ENCODE measurements around the gene NOXA1.
"Not testable (repeated sequence)": the region's sequence is repeated elsewhere in the genome, so short reads cannot be mapped to it uniquely, and the experiment has no call there.

NOXA1 gene

DNA sequence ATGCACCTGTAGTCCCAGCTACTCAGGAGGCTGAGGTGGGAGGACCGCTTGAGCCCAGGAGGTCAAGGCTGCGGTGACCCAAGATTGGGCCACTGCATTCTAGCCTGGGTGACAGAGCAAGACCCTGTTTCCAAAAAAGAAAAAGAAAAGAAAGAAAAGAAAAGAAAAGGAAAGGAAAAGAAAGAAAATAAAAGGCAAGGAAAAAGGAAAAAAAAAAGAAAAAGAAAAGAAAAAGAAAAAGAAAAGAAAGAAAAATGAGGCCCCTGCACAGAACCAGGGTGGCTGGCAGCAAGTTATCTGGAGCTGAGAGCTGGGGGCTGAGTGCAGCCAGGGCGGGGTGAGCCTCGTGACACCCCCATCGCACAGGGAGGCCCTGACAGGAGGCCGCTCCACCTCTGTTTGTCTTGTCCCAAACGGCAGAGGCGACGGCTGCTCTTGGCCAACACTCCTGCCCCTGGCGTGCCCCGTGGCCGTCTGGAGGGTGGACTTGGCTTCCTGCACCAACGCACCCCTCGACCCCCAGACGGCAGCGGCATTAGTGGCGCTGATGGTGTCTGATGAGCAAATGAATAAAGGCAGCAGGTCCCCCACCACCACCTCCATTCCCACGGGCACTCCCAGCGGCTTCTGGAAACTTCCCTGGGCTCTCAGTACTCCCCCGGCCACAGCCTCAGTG lies 17.0 kb upstream of the NOXA1 start:
- no peak for DNase-seq (ENCODE audit: low read depth in 3 of 3)

DNA sequence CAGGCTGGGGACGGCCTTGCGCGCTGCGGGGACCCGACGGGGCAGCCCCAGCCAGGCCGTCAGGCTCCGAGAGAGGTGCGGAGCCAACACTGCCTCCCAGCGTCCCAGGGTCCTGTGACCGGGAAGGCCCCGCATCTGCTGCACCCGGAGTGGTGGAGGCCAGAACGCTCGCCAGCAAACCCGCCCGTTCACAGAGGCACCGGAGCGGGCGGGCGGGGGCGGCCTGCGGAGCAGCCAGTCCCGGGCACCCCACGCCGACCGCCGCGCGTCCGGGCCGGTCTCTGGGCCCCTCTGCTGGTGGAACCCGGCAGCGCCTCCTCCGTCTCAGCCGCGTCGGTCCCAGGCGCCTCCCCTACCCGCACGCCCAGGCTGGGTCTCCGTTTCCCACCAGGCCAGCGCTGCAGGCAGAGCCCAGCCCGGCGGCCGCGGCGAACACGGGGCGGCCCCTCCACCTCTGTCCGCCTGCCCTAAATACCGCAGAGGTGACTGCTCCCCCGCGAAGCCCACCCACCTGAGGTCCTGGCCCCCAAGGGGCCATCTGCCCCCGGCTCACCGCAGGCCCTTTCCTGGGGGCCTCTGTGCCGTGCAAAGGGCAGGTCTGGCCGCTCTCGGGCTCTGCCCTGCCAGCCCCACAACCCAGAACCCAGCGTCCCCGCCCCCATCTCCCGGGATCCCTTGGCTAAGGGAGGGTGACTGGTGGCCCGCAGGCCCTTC lies 16.2 kb upstream of the NOXA1 start:
- peak in 2 of 3 donors; percentile 51 to 65 for DNase-seq (ENCODE audit: low read depth in 3 of 3)

DNA sequence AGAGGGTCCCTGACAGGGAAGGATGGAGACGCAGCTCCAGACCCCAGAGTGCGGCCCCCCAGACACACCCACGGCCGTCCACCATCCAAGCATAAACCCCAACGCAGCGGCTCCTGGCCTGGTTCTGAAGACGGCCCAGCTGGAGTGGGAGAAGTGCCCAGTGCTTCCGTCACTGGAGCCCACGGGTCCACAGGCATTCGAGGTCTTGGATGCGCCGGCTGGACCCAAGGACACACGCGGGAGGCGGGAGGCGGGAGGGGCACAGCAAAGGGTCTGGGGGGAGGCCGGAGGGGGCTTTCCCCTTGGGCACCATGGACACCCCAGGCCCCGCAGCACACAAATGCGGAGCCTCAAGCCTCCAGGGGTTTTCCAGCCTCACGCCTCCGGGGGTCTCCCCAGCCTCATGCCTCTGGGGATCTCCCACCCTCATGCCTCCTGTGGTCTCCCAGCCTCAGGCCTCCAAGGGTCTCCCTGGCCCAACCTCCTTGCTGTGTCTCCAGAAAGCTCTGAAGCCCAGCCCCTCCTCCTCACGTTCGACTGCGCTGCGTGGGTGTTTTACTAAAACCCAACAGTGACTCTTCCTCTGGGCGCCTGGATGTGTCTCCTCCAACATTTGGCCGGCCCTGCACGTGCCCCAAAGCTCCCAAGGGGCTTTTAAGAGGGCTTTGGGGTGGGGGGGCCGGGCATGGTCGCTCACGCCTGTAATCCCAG lies 15.4 kb upstream of the NOXA1 start:
- no peak for DNase-seq (ENCODE audit: low read depth in 3 of 3)

DNA sequence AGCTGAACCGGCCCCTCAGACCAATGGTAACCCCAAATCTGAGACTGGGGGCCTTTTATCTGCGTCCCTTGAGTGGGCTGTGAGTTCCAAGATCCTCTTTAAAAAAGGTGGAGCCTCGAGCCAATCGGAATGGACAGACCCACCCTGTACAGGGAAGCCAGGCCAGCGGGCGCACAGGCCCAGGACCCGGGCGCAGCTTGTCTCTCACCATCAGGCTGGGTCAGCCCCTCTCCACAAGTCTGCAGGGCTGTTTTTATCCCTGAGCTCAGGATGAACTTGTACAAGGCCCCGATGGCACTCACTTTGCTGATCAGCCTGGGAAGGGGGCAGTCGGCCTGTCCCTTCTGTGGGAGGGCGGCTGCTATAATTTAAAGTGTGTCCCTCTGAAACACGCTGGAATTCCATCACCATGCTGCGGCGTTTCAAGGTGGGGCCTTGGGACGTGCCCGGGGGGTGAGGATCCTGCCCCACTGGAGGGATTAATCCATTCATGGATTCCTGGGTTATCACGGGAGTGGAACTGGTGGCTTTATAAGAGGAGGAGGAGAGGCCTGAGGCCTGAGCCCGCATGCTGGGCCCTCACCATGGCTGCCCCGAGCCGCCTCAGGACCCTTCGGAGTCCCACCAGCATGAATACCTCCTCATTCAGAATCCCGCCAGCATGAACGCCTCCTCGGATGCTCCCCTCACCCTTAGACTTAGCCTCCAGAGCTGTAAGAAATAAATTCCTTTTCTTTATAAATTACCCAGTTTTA lies 14.4 kb upstream of the NOXA1 start:
- DNase-seq (ENCODE audit: low read depth in 3 of 3), result no peak

DNA sequence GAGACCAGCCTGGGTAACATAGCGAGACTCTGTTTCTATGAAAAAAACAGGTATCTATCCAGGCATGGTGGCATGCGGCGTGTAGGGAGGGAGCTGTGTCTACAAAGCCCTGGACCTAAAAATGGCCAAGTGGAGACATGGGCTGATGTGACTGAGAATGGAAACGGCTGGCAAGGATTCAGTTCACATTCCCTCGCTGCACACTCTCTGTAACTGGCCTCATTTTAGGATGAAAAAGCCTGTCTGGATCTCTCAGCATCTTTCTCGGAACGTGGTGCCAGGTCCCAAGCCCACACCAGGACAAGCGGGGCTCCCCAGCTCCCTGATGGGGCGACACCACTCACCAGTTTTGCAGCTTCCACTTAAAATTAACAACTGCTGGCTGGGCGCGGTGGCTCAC lies 13.7 kb upstream of the NOXA1 start:
- DNase-seq (ENCODE audit: low read depth in 3 of 3), result no peak

DNA sequence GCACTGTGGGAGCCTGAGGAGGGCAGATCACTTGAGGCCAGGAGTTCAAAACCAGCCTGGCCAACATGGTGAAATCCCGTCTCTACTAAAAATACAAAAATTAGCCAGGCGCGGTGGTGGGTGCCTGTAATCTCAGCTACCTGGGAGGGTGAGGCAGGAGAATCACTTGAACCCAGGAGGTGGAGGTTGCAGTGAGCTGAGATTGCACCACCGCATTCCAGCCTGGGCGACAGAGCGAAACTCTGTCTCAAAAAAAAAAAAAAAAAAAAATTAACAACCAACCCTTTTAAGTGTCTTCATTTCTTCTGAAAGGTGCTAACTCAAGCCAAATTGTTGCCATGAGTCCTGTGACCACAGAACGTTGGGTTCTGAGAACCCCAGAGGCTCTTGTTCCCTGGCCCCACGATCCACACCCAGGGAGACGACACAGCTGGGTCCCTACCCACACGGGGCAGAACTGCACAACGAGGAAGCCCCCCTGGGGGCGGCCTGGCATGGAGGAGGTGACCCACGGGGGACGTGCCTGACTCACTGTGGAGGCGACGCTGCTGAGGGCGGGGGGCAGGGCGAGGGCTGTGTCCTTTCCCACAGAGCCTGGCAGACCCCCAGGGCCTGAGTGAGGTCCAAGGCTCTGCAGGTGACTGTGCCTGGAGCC lies 12.8 kb upstream of the NOXA1 start:
- DNase-seq (ENCODE audit: low read depth in 3 of 3), result not testable (repeated sequence)

DNA sequence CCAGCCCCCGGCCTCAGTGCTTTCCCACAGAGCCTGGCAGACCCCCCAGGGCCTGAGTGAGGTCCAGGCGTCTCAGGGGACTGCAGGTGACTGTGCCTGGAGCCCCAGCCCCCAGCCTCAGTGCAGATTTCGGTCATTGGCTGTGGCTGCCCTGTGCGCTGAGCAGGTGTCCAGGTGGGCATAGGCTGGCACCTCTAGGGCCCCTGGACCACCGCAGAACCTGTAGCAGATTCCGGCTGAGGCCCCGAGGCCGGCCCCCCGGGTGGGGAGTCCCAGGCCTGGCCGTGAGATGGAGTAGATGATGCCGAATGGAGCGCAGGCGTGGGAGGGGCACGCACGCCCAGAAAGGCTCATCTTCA lies 12.3 kb upstream of the NOXA1 start:
- no peak for DNase-seq (ENCODE audit: low read depth in 3 of 3)

DNA sequence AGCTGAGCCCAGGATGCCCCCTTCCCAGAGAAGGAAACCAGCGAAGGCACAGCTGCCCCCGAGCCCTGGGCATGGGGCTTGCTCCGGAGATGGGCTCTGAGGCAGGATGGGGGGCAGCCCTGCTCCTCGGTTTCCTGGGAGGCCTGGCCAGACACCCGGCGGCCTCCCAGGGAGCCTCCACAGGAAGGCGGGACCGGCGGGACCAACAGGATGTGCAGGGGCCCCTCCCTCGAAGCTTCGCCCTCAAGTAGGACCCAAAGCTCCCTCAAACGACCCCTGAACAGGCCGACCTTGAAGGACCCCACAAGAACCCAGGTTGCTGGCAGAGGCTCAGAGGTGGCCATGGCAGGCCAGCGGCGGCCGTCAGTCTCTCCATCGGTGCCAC lies 11.9 kb upstream of the NOXA1 start:
- DNase-seq (ENCODE audit: low read depth in 3 of 3), result no peak

DNA sequence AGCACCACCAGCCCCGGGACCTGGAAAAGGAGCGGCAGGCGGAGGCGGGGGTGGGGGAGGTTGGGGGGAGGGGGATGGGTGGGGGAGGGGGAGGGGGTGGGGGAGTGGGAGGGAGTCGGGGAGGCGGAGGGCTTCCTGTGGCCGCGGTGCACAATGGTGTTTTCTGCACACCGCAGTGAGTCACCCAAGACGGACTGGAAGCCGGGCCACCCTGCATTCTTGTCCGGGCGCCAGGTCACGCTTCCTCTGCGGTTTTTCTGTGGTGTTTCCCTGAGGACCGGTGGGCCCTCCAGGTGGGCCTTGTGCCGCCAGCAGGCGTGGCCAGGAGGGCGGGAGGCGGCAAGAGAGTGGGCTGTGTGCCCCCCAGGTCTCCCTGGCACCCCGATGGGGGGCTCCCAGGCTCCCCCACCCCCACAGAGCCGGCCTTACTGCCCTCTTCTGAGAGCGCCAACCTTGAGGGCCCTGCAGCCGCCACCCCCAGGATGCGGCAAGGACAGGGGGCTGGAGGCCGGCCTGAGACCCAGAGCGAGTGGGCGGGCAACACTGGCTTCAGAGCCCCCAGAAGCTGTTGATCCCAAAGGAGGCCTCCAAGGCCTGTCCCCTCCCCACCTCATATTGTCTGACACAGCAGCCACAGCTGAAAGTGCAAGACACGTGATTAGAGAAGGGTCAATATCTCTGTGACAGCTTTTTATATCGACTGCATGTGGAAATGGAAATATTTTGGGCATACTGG lies 11.4 kb upstream of the NOXA1 start:
- DNase-seq (ENCODE audit: low read depth in 3 of 3), result peak in 2 of 3 donors; percentile 12 to 38

DNA sequence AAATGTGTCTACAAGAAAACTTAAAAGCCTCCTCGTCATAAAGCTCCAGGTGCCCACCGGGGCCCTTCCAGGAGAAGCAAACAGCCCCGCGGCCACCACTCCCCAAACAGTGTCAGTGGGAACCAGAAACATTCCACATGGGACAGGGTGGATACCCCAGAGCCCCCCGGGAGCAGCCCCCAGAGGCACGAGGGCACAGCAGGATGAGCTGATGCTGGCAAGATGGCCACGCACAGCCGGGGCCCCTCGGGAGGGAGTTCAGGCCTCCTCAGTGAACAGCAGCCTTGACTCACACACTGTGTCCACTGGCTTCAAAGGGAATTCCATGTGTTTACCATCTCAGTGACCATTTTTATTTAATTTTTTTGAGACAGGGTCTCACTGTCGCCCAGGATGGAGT lies 10.8 kb upstream of the NOXA1 start:
- no peak for DNase-seq (ENCODE audit: low read depth in 3 of 3)

DNA sequence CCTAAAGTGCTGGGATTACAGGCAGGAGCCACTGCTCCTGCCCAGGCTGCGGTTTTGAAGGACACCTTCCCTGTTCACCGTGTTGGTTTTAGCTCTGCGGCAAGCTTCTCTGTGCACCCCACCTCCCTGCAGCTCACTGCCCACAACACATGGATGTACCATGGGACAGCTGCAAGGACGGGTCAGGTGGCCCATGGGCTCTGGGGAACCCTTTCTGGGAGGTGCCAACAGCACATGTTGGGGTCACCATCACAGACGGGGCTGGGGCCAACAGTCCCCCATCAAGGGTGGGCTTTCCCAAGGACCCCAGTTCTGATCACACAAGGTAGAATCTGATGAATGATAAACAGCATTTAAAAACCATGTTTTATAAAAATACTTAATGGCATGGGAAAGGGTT lies 7.7 kb upstream of the NOXA1 start:
- DNase-seq (ENCODE audit: low read depth in 3 of 3), result no peak

DNA sequence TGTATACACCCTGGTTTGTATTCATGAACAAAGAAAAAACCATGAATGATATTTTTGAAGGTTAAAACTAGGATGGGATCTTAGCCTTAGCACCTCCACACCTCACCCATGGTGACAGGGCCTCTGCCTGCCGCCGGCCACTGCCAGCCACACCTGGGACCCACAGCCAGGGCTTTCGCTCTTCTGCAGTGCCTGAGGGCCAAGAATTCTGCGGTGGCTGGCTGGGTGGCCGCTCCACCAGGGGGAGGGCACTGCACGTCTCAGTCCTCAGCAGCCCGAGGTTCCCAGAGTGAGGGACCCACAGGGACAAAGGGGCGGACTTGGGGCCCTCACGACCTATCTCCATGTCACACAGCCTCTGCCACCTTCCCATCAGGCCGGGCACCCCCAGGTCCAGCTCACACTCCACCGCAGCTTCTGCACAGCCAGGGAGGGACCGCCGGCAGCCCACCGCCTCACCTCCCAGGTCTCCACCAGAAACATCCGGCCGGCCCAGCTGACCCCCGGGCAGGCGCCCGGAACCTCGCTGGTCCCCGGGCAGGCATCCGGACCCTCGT lies 7.1 kb upstream of the NOXA1 start:
- DNase-seq (ENCODE audit: low read depth in 3 of 3), result no peak

DNA sequence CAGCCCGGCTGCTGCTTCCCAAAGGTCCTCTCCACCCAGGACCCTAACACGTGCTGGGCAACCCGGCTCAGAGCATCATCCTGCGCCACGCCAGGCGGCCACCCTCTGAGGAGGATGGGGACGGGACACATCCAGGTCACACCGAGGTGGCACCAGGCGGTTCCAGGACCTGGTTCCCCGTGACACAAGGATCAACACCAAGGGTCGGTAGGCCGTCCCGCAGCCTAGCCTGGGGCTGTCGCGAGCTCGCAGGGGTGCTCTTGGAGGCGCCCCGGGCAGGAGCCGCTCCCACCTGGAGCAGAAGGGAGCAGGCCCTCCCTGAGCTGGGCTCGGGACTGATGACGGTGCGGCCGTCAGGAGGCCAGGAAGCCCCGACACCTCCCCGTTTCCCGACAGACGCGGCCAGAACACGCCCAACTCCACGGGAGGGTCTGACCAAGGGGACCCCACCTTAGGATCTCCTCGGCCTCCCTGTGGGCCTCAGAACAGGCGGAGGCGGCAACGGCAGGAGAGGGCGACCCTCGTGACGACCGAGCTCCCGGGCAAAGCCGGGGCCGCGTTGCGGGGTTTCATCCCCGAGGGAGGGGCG lies 6.5 kb upstream of the NOXA1 start:
- DNase-seq (ENCODE audit: low read depth in 3 of 3), result no peak

DNA sequence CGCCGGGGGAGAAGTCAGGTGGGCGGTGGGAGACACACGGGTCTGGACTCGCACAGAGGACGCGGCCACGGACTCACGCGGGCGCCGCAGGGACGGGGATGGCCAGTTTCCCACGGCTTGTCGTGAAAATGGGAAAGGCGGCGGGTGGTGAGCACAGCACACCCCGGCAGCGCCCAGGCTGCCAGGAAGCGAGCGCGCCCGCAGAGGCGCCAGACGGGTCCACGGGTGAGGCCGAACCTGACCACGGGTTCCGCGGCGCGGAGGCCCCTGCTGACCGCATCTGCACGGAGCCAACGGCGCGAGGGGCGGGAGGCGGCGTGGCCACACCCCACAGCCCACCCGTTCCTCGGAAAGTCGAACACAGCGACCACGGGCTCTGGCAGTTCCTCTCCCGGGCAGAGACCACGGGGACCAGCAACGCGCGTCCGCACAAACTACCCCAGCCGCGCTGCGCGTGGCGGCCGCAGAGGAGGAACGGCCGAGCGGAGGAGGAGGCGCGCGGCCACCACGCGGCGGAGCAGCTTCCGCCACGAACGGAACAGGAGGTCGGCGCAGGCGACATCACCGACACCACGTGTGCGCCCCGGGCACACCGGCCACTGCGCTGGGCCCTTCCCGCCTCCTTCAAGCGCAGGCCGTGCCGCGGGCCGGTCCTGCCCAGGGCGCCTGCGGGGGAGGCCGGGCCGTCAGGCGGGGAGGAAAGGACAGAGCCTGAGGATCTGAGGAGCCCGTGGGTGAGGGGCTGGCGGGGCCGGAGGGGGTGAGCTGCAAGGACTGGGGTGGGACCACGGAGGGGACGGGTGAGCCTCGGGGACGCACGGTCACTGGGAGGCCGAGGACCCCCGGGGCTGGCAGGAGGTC lies 5.8 kb upstream of the NOXA1 start:
- DNase-seq (ENCODE audit: low read depth in 3 of 3), result no peak

DNA sequence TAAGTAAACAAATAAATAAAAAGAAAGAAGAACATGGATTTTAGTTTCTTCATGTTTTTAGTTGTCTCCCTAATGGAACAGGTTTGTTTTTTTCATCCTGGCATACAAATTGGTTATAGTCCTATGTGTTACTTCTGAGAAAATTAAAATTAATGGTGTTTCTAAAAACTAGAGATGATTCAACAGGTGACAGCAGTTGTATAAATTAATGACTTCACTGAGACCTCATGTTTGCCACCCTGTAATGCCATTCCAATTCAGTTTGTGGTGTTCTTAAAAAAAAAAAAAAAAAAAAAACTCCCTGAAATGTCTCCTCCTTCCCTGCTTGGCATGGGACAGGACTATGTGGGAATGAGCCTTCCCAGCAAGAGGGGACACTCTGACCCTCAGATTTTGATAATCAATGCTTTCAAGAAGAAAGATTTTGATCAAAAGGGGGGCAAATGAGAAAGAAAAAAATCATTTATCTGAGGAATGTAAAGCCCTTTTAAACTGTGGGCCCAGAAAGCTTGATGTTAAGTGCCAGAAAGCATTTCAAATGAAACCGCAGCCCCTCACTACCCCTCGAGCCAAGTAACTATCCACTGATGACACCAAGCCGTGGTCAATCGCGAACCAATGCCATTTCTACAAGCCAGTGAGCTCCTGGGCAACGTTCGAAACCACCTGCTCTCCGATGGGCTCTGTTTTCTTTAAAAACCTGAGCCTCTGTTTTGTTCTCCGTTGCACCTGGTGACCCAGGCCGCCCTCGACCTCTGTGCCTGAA lies 1.2 kb upstream of the NOXA1 start:
- no peak for DNase-seq (ENCODE audit: low read depth in 3 of 3)

DNA sequence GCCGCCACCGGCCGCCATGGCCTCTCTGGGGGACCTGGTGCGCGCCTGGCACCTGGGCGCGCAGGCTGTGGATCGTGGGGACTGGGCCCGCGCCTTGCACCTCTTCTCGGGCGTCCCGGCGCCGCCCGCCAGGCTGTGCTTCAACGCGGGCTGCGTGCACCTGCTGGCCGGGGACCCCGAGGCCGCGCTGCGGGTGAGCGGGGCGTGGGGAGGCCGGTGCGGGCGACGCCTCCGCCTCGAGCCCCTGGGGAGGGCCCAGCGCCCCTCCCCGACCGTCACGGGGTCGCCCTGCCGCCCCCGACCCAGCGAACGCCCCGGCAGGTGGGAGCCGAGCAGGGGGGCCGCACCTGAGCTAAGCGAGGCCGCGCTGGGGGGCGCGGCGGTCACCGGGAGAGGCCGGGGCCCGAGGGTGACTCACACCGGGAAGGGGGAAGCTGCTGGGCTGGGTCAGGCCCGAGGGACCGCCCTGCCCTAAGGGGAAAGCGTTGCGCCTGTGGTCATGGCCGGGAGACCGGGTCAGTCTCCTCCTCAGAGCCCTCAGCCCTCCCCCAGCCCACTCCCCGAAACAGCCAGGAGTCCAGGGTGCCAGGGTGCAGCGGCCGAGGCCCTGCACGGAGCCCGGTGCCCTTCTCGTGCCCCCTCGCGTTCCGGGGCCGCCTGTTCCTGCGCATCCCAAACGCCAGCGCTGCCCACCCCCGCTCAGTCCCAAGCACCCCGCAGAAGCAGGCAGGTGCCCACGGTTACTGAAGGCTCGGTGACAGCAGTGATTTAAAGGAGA lies 510 bp downstream of the NOXA1 start:
- no peak for DNase-seq (ENCODE audit: low read depth in 3 of 3)

DNA sequence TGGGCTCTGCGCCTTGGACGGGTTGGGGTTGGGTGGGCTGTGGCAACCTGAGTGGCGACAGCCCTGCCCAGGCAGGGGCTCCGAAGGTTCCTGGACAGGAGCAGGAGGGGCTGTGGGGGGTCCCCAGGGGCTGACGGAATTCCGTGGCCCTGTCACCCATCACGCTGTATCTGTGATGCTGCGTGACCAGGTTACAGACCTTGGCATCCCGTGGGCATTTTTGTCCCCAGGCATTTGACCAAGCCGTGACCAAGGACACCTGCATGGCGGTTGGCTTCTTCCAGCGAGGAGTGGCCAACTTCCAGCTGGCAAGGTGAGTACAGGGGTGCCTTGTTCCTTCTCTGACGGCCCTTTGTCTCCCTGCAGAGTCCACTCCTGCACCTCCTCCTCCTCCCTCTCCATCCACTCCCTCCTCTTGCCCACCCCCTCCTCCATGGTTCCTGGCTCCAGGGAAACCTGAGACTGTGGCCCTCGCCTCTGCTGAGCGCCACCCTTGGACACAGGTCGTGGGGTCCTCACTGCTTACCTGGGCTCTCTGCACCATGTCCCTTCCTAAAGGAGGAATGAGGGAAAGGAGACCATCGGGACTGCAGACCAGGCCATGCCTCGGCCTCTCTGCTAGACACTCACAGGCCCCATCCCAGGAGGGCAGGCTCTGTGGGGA lies 3.0 kb downstream of the NOXA1 start:
- DNase-seq (ENCODE audit: low read depth in 3 of 3), result no peak

Data from stimulated activated CD4-positive, alpha-beta T cell treated with anti-CD3 and anti-CD28 coated beads, TNF-alpha, amount 100 ng/mL, for 48 hours (primary cell).